NK-92 treated with Interleukin-12 subunit alpha and Interleukin-12 subunit beta, amount 100 ng/mL, for 24 hours (cell line): ENCODE measurements around the gene ARID4B.
"Not testable (repeated sequence)": the region's sequence is repeated elsewhere in the genome, so short reads cannot be mapped to it uniquely, and the experiment has no call there.

Experiments used
- DNase-seq: peaks from one replicate; lab custom pipeline; 2025; lab: John Stamatoyannopoulos, UW

Gene ARID4B

GRCh38 chr1:235329139-235329902 lies 1.3 kb upstream of the ARID4B start:
- peak; percentile 50 for DNase-seq

- peak; percentile 98 for DNase-seq
Observed at GRCh38 chr1:235328271-235329138, 526 bp upstream of the ARID4B start, which contains the start of gene GGPS1. GGPS1 (plus strand) TSS chr1:235328570; CDS start chr1:235335265, 6,695 bp downstream.

- DNase-seq: peak; percentile 45
Observed at GRCh38 chr1:235326719-235327558, 1.0 kb downstream of the ARID4B start.

- no peak for DNase-seq
Observed at GRCh38 chr1:235325854-235326253, 2.1 kb downstream of the ARID4B start.

GRCh38 chr1:235325139-235325538 lies 2.8 kb downstream of the ARID4B start:
- no peak for DNase-seq

GRCh38 chr1:235324296-235324695 lies 3.7 kb downstream of the ARID4B start:
- no peak for DNase-seq

GRCh38 chr1:235320521-235321179 lies 7.3 kb downstream of the ARID4B start:
- DNase-seq: no peak

GRCh38 chr1:235319255-235319654 lies 8.7 kb downstream of the ARID4B start:
- DNase-seq: no peak

- no peak for DNase-seq
Observed at GRCh38 chr1:235317168-235317567, 10.8 kb downstream of the ARID4B start.

- DNase-seq: no peak
Observed at GRCh38 chr1:235315735-235316134, 12.2 kb downstream of the ARID4B start.

GRCh38 chr1:235315173-235315572 lies 12.8 kb downstream of the ARID4B start:
- DNase-seq: no peak

GRCh38 chr1:235313931-235314678 lies 13.9 kb downstream of the ARID4B start:
- DNase-seq: no peak

- no peak for DNase-seq
Observed at GRCh38 chr1:235313262-235313661, 14.7 kb downstream of the ARID4B start.

GRCh38 chr1:235309206-235309605 lies 18.8 kb downstream of the ARID4B start:
- DNase-seq: not testable (repeated sequence)

- DNase-seq: no peak
Observed at GRCh38 chr1:235307158-235308124, 20.5 kb downstream of the ARID4B start.

GRCh38 chr1:235304549-235305451 lies 23.2 kb downstream of the ARID4B start:
- no peak for DNase-seq

- DNase-seq: no peak
Observed at GRCh38 chr1:235302143-235302542, 25.8 kb downstream of the ARID4B start.

GRCh38 chr1:235299169-235299858 lies 28.7 kb downstream of the ARID4B start:
- DNase-seq: no peak
